HG03045 (cell line): ENCODE data around the gene LAMA3.
"Not testable (repeated sequence)": the region's sequence is repeated elsewhere in the genome, so short reads cannot be mapped to it uniquely, and the experiment has no call there.

Experiments
- ATAC-seq: cut with Tn5 transposase; IDR thresholded peaks from one replicate; pipeline ENCODE4 v1.9.1; 2021; ENCODE audit warnings: mild to moderate bottlenecking, moderate library complexity; ENCODE audit not compliant: unreplicated experiment

LAMA3 gene

DNA sequence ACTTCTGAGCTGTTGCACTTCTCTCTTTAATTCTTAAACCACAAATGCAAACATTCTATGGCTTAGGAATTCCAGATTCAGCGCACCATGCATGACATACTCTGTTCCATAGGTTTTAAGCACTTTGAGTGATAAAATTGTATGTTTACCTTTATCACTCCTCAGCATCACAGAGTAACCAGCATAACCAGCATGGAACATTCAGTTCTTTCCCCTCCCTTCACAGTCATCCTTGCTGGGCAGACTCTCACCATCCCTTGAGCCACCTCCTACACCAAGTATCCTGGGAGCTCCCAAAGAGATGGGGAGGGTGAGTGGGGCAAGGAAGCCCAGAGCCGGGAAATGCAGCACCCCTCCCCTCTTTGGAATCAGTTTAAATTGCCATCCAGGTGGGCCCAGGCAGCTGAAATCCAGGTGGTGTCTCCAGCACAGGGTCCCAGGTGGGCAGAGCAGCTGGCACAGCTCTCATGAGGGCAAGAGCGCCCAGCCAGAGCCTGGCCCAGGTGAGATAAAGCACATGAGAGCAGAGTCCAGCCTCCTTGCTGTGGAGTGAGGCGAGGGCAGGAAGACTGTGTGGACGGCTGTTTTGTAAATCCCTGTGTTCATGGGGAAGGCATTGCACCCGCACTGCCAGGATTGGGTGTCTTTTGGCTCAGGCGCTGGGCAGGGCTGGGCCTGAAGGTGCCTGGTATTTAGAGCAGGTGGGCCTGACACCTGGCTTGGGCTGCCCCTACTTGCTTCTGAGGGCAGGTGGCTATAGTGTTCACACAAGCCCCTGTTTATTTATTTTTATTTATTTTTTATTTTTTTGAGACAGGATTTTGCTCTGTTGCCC, 36.8 kb downstream of the LAMA3 start:
- no peak for ATAC-seq

- ATAC-seq, result no peak
Measured at GRCh38 chr18:23727707-23728493, 38.6 kb downstream of the LAMA3 start.

DNA sequence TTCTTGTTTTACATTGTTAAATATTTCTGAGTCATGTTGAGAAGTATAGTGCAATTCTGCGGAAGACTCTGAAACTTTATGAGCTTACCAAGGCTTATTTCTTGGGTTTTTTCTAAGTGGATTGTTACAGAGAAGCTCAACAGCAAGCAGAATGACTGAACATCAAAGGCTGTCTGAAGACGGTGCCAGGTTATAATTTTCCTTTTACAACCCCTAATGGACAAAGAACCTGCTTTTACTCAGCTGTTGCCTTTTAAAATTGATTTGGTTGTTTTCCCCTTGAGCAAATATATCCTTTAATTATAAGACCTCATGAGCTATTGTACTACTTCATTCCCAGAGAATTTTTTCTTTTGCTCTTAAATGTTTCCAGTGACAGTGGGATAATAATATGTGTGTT, 41.6 kb downstream of the LAMA3 start:
- ATAC-seq, result no peak

DNA sequence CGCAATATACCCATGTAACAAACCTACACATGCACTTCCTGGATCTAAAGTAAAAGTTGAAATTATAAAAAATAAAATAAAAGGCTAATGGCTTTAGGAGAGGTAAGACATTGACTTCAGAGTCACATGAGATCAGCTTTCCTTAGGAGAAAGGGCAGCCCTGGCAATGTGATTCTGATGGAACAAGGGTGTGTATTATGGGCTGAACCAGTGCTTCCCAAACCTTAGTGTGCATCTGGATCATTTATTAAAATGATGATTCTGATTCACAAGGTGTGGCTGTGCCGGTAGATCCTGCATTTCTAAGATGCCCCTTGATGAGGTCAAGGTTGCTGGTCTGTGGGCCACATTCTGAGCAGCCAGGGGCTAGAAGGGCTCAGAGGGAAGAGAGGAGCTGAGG, 42.6 kb downstream of the LAMA3 start:
- no peak for ATAC-seq

DNA sequence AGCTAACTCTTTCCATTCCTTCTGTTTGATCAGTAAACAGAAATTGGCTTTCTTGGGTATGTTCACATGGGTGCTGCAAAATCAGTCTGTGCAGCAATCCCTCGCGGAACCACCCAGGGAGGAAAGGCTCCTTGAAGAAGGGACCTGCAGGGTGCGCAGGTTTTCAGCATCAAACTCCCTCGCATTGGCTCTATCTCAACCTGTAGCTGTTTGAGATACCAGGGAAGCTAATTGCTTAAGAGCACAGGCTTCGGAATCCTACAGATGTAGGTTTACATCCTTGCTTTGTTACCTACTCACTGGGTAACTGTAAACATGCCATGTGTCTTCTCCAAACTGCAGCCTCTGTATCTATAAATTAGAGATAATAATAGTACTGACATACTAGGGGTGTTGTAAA, 43.2 kb downstream of the LAMA3 start:
- ATAC-seq, result no peak

DNA sequence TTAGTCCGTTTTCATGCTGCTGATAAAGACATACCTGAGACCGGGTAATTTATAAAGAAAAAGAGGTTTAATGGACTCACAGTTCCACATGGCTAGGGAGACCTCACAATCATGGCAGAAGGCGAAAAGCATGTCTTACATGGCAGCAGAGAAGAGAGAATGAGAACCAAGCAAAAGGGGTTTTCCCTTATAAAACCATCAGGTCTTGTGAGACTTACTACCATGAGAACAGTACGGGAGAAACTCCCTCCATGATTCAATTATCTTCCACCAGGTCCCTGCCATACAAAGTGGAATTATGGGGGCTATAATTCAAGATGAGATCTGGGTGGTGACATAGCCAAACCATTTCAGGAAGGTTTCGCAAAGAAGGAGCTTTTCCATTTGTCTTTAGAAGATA, 44.0 kb downstream of the LAMA3 start:
- ATAC-seq, result not testable (repeated sequence)

- no peak for ATAC-seq
Measured at GRCh38 chr18:23733895-23734294, 44.6 kb downstream of the LAMA3 start.

DNA sequence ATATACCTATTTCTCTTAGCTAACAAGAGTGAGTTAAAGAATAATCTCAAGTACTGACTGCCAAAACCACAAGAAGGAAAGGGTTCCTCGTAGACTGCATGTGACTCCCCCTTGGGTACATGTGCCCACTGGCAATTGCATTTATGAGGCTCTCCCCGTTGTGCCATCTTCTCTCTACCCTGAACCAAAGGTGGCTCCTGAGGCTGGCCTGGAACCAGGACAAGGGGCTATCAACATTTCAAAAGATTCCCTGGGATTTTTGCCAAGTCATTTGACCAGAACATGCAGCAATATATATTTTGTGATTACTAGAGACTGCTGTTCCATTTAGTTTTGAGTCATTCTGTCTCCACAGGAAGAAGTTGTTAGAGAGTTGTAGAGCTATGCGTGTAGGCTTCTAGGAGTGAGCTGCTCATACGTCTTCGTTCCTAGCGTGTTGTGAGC, 45.8 kb downstream of the LAMA3 start:
- ATAC-seq, result no peak

DNA sequence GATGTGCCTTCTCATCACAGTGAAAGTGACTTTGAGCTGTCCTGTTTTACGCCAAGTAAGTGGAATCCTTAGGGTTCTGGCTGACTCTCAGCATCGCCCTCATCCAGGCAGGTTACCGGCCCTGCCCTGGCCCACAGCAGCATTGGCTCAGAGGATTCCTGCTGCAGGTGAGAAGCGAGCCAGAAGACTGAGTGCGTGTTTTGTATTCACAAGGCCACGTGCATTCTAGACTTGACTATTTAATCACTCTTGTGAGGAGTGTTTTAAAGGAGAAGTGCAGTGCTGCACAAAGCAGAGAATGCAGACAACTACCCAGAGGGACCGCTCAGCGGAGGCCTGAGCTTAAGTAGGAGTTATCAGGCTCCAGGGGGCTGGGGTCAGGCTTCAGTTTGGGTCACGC, 48.3 kb downstream of the LAMA3 start:
- no peak for ATAC-seq

- no peak for ATAC-seq
Measured at GRCh38 chr18:23738151-23738550, 48.9 kb downstream of the LAMA3 start.

- ATAC-seq, result no peak
Measured at GRCh38 chr18:23738575-23738974, 49.3 kb downstream of the LAMA3 start.

DNA sequence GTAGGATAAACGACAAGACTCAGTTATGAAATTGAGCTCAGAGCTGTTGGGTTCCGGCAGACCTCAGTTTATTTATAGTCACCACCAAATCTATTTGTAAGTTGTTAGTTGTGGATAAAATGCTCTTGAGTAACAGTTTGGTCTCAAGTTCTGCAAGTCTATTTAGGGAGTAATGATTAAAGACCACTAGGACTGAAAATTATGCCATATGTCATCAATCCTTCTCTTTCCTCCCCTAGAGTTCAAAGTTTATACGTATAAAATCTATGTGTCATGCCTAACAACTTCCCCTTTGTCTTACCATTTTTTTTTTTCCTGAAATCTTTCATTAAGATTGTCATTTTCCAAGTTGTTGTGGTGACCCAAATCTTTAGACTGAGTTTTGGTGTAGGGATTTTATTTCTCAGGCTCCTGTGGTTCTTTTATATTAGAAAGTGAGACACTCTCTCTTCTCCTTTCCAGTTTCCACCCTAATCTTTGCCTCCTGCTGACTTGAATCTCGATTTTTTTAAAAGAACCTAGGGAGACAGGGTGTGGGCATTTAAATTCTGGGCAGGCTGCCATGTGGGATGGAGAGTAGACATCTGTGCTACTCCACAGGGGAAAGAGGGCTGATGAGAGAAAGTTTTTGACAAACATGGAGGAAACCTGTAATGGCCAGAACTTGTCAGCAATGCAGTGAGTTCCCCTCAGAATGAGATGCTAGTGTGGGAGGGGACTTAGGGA, 51.0 kb downstream of the LAMA3 start:
- ATAC-seq, result no peak

GRCh38 chr18:23741967-23742366, 52.7 kb downstream of the LAMA3 start:
- ATAC-seq, result not testable (repeated sequence)

DNA sequence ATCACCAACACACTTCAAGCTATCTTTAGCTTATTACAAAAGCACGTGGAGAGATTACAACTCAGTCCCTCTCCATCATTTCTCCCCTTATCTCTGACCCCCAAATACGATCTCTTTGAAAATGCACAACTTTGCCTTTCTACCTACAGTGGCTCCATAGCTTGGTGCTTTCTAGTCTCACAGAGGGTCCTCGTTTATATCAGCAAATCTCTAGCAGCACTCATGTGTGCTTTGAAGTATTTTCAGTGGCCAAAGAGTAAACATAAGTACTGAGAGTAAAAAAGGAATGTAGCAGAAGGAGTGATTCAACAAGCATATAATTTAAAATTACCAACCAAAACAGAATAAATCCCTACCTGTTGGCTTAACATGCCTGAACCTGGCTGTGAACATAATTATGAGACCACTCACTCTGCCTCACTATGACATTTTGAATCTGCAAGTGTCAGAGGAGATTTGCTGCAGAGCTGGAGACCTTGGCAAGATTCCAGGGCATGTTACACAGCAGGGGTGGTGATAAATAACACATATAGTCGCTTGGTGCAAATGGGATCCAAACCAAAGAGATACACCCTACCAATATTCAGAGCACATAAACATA, 54.6 kb downstream of the LAMA3 start:
- ATAC-seq, result no peak

DNA sequence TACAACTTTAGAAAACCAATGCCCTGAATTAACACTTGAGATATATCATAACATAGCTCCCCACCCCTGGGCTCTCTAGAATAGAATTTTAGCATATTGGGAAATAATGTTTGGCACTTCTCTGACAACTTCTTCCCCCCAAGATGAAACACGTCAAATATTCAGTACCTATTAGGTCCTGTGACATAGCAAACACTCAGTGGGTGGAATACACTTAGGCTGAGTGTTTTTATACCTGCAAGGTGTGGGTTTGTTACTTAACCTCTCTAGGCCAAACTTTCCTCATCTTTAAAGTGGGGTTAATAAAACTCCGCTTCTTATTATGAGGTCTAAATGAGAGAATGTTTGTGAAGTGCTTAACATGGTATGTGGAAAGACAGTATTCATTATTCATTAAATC, 56.1 kb downstream of the LAMA3 start:
- ATAC-seq, result no peak

- ATAC-seq, result no peak
Measured at GRCh38 chr18:23746851-23747250, 57.6 kb downstream of the LAMA3 start.

DNA sequence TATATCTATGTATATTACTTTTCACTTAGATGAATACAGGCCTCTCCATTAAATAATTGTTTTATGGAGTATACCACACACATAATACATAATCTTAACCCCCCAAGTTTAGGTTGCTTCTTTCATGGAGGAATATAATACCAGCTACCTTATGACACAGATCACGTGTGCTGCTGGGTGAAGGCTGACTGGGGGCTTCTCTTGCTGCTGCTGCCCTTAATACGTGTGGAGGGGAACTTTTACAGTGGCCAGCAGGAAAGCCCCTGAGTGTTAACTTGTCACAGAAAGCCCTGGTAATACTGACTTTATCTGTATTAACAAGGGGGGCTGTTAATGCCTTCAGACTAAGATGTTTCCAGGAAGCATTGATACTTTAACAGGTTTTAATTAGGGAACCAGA, 63.1 kb downstream of the LAMA3 start:
- no peak for ATAC-seq

DNA sequence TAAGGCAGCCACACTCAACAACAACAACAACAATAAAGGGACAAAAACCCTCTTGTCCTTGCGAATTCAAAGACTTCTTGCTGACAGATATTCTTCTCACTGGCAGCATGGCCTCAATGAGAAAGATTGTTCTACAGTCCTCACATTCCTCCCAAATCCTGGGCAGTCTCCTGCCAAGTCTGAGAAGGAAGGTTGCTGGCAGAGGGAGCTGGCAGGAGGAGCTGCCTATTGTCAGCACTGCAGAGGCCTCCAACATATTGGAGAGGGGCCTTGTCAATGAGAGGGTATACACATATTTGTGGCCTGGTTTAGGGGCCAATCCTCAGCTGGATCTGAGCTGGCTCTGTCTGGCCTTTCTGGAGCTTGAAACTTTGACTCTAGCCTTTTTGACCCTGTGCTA, 63.5 kb downstream of the LAMA3 start:
- no peak for ATAC-seq

GRCh38 chr18:23756590-23757436, 67.6 kb downstream of the LAMA3 start:
- ATAC-seq, result no peak

DNA sequence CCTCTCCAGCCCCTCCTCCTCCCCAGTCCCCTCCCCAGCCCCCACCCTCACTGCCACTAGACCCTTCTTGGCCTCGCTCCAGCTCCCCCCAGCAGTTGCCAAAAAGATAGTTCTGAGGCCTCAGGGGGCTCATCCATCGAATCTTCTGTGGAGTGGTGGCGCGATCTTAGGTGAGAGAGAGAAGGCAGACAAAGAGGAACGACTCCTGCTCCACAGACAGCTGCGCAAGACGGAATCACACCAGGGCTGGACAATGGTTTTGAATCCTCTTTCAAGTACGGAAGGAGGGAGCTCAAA, 68.1 kb downstream of the LAMA3 start:
- no peak for ATAC-seq
